ENCODE results near the gene DENND4A. TPM values are rescaled to one million over a fixed set of nuclear protein-coding genes. Genes with fewer than 3 reads are reported as not detected.
"Not testable (repeated sequence)": the region's sequence is repeated elsewhere in the genome, so short reads cannot be mapped to it uniquely, and the experiment has no call there.

DENND4A gene
- total RNA-seq, 1 donor from 2014 or later, result 24.1 TPM

DNA sequence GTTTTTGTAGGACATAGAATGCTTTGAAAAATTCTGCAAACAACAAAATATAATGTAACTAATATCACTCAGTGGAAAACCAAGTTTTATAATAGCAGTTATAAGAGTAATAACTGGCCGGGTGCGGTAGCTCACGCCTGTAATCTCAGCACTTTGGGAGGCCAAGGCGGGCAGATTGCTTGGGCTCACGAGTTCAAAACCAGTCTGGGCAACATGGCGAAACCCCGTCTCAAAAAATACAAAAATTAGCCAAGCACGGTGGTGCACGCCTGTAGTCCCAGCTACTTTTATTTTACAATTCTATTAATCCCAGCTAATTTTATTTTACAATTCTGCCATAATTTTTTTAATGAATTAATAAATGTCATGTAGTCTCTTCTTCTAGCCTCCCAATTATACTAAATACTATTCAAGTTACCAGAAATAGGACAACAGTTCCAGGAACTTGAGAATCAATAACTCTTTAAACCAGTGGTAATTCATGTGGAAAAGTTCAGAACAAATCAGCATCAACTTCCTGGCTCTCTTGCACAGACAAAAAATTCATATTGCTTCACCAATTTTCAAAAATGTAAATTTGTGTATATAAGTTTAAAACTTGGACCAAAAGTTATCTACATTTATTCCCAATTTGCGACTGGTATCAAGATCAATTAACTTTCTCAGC, 2.2 kb downstream of the DENND4A start:
- no peak for DNase-seq (ENCODE audit: low spot score)

DNA sequence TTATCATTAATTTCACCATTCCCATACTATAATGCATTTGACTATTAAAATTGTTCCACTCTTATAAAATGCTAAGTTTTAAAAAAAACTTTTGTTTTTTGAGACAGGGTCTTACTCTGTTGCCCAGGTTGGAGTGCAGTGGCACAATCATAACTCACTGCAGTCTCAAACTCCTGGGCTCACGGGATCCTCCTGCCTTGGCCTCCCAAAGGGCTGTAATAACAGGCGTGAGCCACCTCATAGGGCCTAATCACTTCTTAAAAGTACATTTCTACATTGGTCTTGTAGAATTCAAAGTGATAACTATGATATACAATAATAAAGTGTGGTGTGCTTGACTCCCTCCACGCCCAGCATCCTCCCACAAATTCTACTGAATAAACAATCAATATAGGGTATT, 3.0 kb downstream of the DENND4A start:
- DNase-seq (ENCODE audit: low spot score), result no peak

DNA sequence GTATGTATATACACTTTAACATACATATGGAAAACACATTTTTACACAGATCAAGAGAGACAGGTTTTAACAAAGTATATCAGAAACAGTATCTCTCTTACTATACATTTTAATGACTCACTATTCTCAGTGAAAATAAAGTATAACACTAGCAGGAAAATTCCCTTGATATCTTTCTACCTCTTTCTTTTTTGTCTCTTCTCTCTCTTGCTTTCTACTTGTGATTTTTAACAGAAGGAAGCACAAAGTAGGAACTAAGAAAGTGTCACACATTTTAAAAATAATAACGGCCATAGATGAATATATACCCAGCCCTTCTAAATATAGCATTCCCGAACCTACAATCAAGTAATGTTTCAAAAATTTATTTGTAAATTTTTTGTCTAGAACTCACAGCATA, 4.8 kb downstream of the DENND4A start:
- DNase-seq (ENCODE audit: low spot score), result no peak

DNA sequence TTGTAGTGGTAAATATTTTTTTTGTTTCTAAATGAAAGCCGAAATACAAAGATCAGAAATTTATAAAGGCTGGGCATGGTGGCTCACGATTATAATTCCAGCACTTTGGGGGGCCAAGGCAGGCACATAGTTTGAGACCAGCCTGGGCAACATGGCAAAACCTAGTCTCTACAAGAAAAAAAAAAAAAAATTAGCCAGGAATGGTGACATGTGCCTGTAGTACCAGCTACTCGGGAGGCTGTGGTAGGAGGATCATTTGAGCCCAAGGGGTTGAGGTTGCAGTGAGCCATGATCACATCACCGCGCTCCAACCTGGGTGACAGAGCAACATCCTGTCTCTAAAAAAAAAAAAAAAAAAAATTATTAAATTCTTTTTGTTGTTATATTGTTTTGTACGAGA, 6.9 kb downstream of the DENND4A start:
- DNase-seq (ENCODE audit: low spot score), result no peak

DNA sequence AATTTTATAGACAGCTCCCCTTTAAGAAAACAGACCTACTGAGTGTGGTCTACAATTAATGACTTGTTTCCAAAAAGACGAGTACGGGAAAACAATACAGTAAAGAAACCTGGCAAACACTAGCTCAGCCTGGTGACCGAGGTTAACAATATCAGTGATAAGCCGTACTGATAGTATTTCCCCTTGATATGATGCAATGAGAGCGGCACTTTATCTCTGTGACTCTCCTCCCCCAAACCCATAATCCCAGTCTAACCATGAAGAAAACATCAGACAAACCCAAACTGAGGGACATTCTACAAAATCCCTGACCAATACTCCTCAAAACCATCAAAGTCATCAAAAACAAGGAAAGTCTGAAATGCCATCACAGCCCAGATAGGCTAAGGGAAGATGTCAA, 8.2 kb downstream of the DENND4A start:
- DNase-seq (ENCODE audit: low spot score), result no peak

DNA sequence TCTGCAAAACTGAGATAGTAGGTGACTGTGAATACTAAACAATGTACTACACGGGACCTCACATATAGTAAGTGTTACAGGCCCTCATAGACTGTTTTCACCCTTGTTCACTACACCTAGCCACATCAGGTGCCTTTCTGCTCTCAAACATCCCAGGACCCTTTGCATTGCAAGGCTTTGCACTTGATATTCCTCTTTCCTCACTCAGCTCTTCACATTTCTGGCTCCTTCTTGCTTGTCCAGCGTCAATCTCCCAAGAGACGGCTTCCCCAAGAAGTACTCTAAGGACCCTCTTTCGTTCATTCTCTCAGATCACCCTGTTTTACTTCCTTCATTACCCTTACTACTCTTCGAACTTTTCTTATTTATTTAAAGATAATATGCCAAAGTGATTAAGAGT, 10.0 kb downstream of the DENND4A start:
- no peak for DNase-seq (ENCODE audit: low spot score)

DNA sequence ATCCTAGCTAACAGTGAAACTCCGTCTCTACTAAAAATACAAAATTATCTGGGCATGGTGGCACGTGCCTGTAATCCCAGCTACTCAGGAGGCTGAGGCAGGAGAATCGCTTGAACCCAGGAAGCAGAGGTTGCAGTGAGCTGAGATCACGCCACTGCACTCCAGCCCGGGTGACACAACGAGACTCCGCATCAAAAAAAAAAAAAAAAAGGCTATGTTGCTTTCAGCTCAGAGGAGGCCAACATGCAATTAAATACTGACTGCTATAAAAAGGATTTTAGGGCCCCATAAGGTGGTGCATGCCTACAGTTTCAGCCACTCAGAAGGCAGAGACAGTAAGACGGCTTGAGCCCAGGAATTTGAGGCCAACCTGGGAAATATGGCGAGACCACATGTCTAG, 13.4 kb downstream of the DENND4A start:
- not testable (repeated sequence) for DNase-seq (ENCODE audit: low spot score)

DNA sequence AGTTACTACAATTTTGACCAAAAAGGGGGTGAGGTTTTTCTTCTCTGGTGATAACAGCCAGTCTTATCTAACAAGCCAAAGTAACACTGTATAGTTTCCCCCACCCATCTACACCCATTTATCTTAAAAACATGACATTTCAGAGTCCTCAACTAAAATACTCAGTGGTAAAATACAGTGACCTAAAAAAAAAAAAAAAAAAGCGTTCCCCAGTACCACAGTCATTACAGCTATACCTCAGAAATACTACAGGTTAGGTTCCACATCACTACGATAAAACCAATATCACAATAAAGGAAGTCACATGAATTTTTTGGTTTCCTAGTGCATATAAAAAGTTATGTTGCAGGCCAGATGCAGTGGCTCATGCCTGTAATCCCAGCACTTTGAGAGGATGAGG, 13.8 kb downstream of the DENND4A start:
- no peak for DNase-seq (ENCODE audit: low spot score)

DNA sequence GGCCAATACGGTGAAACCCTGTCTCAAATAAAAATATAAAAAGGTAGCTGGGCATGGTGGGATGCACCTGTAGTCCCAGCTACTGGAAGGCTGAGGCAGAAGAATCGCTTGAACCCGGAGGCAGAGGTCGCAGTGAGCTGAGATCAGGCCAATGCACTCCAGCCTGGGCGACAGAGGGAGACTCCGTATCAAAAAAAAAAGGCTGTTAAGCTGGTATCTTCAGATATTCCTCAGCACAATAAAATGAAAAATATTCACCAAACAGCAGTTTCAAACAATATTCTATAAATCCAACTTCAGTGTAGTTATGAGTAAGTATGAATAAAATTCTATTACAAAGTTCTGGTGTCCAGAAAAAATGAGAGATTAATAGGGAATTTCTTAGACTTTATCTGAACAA, 14.2 kb downstream of the DENND4A start:
- DNase-seq (ENCODE audit: low spot score), result no peak

DNA sequence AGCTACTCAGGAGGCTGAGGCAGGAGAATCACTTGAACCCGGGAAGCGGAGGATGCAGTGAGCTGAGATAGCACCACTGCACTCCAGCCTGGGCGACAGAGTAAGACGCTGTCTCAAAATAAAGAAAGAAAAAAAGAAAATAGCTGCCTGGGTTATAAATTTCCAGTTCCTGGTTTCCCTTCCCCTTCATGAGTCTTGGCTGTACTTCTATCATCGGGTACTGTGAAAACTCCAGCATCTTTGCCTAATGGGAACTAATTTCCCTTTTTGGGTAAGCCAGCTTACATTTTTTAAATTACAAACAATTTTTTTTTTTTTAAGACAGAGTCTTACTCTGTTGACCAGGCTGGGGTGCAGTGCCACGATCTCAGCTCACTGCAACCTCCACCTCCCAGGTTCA, 15.0 kb downstream of the DENND4A start:
- DNase-seq (ENCODE audit: low spot score), result peak; percentile 18

DNA sequence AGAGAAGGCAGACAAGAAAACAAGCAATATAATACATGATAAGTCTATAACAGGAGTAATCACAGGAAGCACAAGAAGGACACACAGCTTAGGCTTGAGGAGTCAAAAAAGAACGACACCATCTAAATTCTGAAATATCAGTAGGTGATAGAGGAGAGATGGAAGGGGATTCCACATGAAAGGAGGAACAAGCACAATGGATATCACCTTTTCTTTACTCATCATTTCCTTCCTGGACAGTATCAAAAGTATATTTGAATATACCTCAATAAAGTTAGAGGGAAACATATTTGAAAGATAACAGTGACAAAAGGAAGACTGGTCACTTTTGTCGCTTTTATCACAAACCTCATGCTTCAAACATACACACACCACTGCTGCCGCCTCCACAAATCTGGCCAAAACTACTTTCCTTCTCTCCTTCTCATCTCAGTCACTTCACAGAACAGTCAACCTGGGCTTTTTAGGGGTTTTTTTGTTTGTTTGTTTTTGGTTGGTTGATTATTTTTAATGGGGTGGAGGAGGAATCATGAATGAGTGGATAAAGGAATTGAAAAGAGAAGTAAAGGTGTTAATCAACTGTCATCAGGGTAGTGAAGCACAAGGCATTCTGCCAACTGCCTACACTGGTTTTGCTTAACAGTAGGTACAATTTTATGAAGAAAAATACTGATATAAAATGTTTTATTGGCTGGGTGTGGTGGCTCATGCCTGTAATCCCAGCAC, 18.5 kb downstream of the DENND4A start:
- DNase-seq (ENCODE audit: low spot score), result no peak

DNA sequence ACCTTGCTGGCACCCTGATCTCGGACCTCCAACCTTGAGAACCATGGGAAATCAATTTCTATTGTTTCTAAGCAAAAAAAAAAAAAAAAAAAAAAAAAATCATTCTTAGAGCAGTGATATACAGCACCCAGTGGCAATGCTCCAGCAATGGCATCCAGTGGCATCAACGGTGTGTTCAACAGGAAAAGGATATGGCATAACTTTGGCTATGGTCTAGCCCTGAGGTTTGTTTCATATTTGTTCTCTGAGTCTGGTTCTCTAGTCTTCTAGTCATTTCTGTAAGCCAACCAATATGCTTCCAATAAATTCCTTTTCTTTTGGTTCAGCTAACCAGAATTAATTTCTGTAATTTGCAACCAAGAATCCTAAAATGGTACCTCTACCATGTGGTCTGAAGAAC, 19.2 kb downstream of the DENND4A start:
- no peak for DNase-seq (ENCODE audit: low spot score)

DNA sequence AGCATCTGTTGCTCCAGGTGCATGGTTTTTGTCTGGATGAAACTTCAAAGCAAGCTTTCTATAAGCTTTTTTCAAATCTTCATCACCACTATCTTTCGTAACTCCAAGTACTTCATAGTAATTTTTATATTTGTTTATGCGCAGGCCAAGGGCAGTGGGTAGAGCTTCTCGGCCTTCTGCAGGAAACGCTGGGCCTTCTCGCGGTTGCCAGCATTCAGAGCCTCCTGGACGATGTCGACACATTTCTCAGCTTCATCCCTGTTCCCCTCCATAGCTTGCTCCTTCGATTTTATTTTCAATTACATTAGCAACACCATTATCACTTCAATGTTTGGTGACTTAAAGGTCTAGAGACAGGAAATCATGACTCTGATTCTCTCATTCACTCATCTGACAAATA, 20.2 kb downstream of the DENND4A start:
- DNase-seq (ENCODE audit: low spot score), result no peak

DNA sequence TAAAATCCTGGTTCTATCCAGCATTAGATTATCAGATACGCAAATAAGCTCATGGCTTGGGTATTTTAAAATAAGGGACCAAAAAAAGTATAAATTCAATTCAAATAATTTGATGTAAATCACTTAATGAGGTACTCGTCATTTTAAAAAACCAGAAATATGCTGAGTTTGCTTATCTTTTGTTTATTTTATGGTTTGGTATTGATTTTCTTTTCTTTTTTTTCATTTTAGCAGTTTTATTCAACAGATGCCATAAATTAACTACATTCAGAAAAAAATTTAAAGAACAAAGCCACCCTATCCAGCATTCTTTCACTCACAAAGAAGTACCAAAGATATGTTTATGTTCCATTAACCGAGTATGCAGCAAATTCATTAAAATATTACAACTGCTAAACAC, 22.6 kb downstream of the DENND4A start:
- no peak for DNase-seq (ENCODE audit: low spot score)

DNA sequence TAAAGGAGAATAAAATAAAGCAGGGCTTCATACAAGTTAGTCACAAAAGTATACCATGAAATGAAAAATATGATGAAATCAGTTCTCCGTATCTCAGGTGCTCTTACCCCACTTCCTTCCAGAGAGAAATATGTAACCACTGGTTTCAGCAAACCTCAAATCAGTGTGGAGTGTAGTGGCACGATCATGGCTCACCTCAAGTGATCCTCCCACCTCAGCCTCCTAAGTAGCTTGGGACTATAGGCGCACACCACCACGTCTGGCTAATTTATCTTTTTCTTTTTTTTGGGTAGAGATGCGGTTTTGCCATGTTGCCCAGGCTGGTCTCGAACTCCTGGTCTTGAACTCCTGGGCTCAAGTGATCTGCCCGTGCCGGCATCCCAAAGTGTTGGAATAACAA, 24.2 kb downstream of the DENND4A start:
- DNase-seq (ENCODE audit: low spot score), result no peak

DNA sequence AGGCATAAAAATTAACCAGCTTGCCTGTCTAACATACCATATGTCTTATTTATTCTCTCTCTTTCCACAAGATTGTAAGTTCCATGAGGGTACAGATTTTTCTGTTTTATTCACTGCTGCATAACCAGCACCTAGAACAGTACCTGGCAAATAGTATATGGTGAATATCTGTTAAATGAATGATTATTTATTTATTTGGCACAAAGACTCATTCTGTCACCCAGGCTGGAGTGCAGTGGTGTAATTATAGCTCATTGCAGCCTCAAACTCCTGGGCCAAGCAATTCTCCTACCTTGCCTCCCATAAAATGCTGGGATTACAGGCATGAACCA, 24.9 kb downstream of the DENND4A start:
- DNase-seq (ENCODE audit: low spot score), result no peak

DNA sequence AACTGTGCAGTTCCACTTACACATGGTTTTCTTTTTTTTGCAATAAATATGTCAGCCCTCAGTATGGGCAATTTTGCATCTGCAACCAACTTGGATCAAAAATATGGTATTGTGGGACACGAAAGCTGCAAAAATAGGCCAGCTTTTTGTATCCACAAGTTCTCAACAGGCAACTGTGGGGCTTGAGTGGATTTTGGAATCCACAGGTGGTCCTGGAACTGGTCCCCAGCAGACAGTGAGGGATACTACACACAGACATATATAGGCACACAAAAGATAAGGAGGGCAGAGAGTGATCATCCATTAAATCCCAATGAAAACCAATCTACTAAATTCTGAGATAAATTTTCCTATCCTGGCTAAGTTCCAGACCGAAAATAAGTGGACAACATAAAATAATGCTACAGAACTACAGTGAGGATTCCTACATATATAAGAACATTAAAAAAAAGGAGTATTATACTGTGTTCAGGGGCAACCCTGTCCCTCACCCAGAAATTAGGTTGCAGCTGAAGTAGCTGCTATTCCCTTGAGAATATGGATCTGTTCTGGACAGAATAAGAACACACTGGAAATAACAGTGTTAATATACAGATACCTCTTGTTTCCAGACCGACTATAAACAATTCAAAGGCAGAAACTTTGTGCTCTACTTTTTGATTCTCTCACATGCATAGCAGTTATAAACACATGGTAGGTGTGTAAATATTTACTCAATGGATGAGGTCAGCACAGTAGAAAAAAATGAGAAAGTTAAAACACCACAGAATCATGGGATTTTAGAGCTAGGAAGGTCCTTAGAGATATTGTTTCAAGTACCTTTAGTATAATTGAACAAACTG, 25.4 kb downstream of the DENND4A start:
- DNase-seq (ENCODE audit: low spot score), result no peak

DNA sequence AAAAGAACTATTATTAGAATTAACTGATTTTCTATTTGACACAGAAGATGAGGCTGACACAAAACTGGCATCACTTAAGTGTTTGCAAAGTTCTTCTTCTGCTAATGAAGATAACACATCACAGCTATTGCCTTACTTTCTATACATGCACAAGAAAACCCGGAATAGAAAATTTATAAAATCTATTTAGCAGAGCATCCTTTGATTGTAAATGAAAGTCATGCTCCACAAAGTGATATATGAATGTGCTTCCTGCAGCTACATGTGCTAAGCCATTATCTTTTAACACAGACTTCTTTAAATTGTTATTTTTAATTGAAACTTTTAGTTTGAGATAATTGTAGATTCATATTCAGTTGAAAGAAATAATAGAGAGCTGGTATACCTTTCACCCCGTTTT, 27.0 kb downstream of the DENND4A start:
- no peak for DNase-seq (ENCODE audit: low spot score)

DNA sequence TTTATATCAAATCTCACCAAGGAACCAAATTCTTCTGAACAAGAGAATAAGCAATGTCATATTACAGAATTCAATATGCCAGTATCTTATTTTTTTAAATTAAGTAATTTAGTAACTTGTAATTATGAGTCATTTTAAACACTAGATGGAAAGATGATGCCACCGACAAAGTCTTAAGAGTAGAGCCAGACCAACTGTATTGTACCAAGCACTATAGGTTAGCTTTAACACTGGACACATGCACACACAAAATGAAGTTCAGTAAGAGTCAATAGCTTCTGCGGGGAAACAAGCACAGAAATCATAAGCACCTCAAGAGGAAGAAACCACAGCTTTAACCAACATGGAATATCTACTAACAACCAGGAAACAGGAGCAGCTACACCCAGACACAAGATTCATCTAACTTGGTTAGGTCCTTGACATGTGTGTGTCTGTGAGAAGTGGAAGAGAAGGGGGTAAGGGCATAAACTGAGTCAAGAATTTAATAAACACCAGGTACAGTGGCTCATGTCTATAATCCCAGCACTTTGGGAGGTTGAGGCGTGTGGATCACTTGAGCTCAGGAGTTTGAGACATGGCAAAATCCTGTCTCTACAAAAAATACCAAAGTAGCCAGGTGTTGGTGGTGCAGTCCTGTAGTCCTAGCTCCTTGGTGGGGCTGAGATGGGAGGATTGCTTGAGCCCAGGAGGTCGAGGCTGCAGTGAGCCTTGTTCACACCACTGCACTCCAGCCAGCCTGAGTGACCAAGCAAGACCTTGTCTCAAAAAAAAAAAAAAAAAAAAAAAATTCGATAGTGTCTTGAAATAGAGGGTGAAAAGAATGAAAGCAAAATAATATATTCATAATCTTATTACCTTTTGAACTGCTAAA, 28.9 kb downstream of the DENND4A start:
- no peak for DNase-seq (ENCODE audit: low spot score)

DNA sequence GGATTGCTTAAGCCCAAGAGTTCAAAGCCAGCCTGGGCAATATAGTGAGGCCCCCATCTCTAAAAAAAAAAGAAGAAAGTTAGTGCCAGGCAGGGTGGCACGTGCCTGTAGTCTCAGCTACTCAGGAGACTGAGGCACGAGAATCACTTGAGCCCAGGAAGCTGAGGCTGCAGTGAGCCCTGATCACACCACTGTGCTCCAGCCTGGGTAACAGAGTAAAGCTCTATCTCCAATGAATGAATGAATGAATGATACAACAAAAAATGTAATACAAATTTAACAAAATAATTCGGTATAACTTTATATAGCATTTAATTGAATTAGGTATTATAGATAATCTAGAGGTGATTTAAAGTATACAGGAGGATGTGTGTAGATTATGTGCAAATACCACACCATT, 29.7 kb downstream of the DENND4A start:
- DNase-seq (ENCODE audit: low spot score), result no peak

DNA sequence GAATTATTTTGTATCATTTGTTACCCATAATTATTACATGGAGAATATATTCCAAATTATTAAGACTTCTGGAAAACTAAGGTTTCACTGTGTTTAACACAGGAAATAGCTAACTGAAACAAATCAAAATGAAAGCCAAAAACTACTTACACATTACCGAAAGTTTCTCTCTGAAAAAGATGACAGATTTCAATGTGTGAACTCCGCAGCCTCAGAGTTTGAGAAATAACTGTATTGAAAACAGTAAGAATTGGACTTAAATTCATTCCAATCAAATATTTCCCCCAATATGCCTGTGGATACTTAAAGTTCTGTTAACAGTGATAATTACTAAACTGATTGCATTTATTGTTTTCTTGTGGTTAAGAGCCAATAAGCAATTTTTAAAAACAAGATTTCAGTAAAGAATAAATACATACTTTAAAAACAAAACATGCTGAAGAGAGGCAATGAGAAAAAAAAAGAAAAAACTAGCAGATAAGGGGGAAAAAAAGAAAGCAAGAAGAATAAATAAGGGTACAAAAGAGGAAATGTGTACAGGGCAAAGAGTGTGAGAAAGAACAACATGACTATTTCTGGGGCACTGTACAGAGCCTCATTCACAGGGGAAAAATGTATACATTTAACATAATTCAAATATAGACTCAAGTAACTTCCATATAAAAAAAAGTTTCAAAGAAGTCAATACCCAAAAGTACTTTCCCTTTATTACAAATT, 30.7 kb downstream of the DENND4A start:
- DNase-seq (ENCODE audit: low spot score), result no peak
